H1 (cell line): ENCODE measurements around the gene ZSCAN22. TPM values are rescaled to one million over a fixed set of nuclear protein-coding genes. Genes with fewer than 3 reads are reported as not detected.

Experiments used
- CTCF ChIA-PET: fragments of 300-600 bp; sonication (Branson Sonifier 250); formaldehyde crosslinking; loops from one replicate; lab custom pipeline; 2021; ENCODE audit not compliant: partially characterized antibody; lab: Charles Lee
- POLR2A ChIA-PET: fragments of 300-600 bp; sonication (Branson Sonifier 250); formaldehyde crosslinking; loops from one replicate; lab custom pipeline; 2021; ENCODE audit warnings: inconsistent platforms; ENCODE audit not compliant: partially characterized antibody; lab: Charles Lee
- DNase-seq, 2 experiments: peaks; one replicate each; pipeline versions ENCODE4 v3.0.0 to v3.0.0-alpha.2; 2010 to 2022; ENCODE audit warnings: low spot score in 2 of 2, low read depth in 1 of 2, mixed read lengths in 1 of 2
- FAIRE-seq: peaks from 2 replicates; lab custom pipeline; 2011; peaks lifted over from hg19 to GRCh38; lab: Jason Lieb, UNC
- H2AFZ ChIP-seq: 2 replicates; pipeline ENCODE4 v1.8.1; 2012; ENCODE audit warnings: low read length, inconsistent platforms
- H2AK5ac ChIP-seq: 2 replicates; pipeline ENCODE4 v1.6.1; 2013; ENCODE audit warnings: low read depth, low read length
- H2BK120ac ChIP-seq: replicated peaks from 2 replicates; pipeline ENCODE3; 2013; ENCODE audit warnings: low read depth, low read length, inconsistent platforms
- H2BK12ac ChIP-seq: 2 replicates; pipeline ENCODE4 v1.6.1; 2013; ENCODE audit warnings: low read depth, low read length
- H2BK15ac ChIP-seq: 2 replicates; pipeline ENCODE4 v1.6.1; 2013; ENCODE audit warnings: low read length
- H2BK20ac ChIP-seq: 2 replicates; pipeline ENCODE4 v1.6.1; 2013; ENCODE audit warnings: low read length
- H2BK5ac ChIP-seq: 2 replicates; pipeline ENCODE4 v1.6.1; 2013; ENCODE audit warnings: low read depth, low read length
- H3K14ac ChIP-seq: 2 replicates; pipeline ENCODE4 v1.6.1; 2013; ENCODE audit warnings: inconsistent platforms; ENCODE audit not compliant: insufficient read length
- H3K18ac ChIP-seq: 2 replicates; pipeline ENCODE4 v1.6.1; 2013; ENCODE audit warnings: low read length; ENCODE audit errors: extremely low read depth
- H3K23ac ChIP-seq: 2 replicates; pipeline ENCODE4 v1.6.1; 2013; ENCODE audit warnings: inconsistent platforms; ENCODE audit not compliant: insufficient read length
- H3K23me2 ChIP-seq: 2 replicates; pipeline ENCODE4 v1.6.1; 2013; ENCODE audit warnings: low read depth, low read length
- H3K27ac ChIP-seq: 2 replicates; pipeline ENCODE4 v1.6.1; 2011; ENCODE audit warnings: low read depth, low read length, inconsistent platforms
- H3K27me3 ChIP-seq, 4 experiments: replicated peaks in 1 of 4; 1 replicate in 1 of 4; 2 replicates in 3 of 4; pipeline versions ENCODE4 v1.6.1 to v1.8.1; 2011 to 2013; ENCODE audit warnings: low read length in 3 of 4, mild to moderate bottlenecking in 3 of 4, inconsistent platforms in 2 of 4, mixed read lengths in 2 of 4, moderate library complexity in 1 of 4; ENCODE audit not compliant: control insufficient read depth in 3 of 4, insufficient read depth in 3 of 4; ENCODE audit errors: extremely low read depth in 1 of 4
- H3K36me3 ChIP-seq, 4 experiments: 2 replicates each; pipeline versions ENCODE4 v1.6.1 to v1.8.1; 2011 to 2013; ENCODE audit warnings: mild to moderate bottlenecking in 4 of 4, low read length in 3 of 4, moderate library complexity in 2 of 4, control low read depth in 1 of 4, inconsistent platforms in 1 of 4; ENCODE audit not compliant: insufficient read depth in 4 of 4, control insufficient read depth in 2 of 4
- H3K4ac ChIP-seq: replicated peaks from 2 replicates; pipeline ENCODE3; 2013; ENCODE audit warnings: low read length, low read depth, mixed read lengths, inconsistent platforms; ENCODE audit not compliant: insufficient read length
- H3K4me1 ChIP-seq, 4 experiments: replicated peaks in 1 of 4; 1 replicate in 1 of 4; 2 replicates in 3 of 4; pipeline versions ENCODE4 v1.6.1 to v1.8.1; 2011 to 2013; ENCODE audit warnings: low read length in 3 of 4, inconsistent platforms in 2 of 4, mixed read lengths in 1 of 4; ENCODE audit not compliant: insufficient read depth in 4 of 4, control insufficient read depth in 3 of 4
- H3K4me2 ChIP-seq, 2 experiments: 2 replicates each; pipeline versions ENCODE4 v1.6.1 to v1.8.1; 2011 to 2013; ENCODE audit warnings: low read depth in 2 of 2, low read length in 2 of 2, control low read depth in 1 of 2, inconsistent platforms in 1 of 2, mild to moderate bottlenecking in 1 of 2; ENCODE audit not compliant: insufficient read depth in 1 of 2
- H3K4me3 ChIP-seq, 4 experiments: fragments of 200-600, 300-600 bp in 1 of 4; sonication (generic), shearing (Covaris generic), sonication (Bioruptor Twin) in 1 of 4; 2 replicates each; pipeline versions ENCODE4 v1.5.1 to v1.8.1; 2011 to 2016; ENCODE audit warnings: low read length in 4 of 4, low read depth in 3 of 4, control low read depth in 2 of 4, inconsistent platforms in 2 of 4, mild to moderate bottlenecking in 2 of 4, mixed read lengths in 1 of 4, moderate library complexity in 1 of 4; ENCODE audit not compliant: insufficient read depth in 2 of 4; ENCODE audit errors: extremely low read depth in 1 of 4
- H3K56ac ChIP-seq: replicated peaks from 2 replicates; pipeline ENCODE3; 2013; ENCODE audit warnings: low read depth, mild to moderate bottlenecking, mixed read lengths, low read length, inconsistent platforms; ENCODE audit not compliant: insufficient read length
- H3K79me1 ChIP-seq: 2 replicates; pipeline ENCODE4 v1.6.1; 2013; ENCODE audit warnings: low read depth, low read length, control low read depth
- H3K79me2 ChIP-seq, 2 experiments: 2 replicates each; pipeline versions ENCODE4 v1.6.1 to v1.8.1; 2012 to 2013; ENCODE audit warnings: low read length in 2 of 2, mild to moderate bottlenecking in 2 of 2, inconsistent platforms in 1 of 2; ENCODE audit not compliant: insufficient read depth in 2 of 2, control insufficient read depth in 1 of 2
- H3K9ac ChIP-seq, 4 experiments: replicated peaks in 1 of 4; 1 replicate in 1 of 4; 2 replicates in 3 of 4; pipeline versions ENCODE4 v1.6.1 to v1.8.1; 2011 to 2013; ENCODE audit warnings: low read depth in 3 of 4, low read length in 3 of 4, control low read depth in 2 of 4, mild to moderate bottlenecking in 2 of 4, moderate library complexity in 2 of 4, inconsistent platforms in 1 of 4; ENCODE audit errors: extremely low read depth in 1 of 4
- H3K9me3 ChIP-seq, 2 experiments: 2 replicates each; pipeline versions ENCODE4 v1.6.1 to v1.8.1; 2012 to 2013; ENCODE audit warnings: mild to moderate bottlenecking in 2 of 2, moderate library complexity in 2 of 2, control low read depth in 1 of 2, inconsistent platforms in 1 of 2, low read depth in 1 of 2, low read length in 1 of 2, mixed read lengths in 1 of 2; ENCODE audit not compliant: insufficient read depth in 2 of 2
- H4K20me1 ChIP-seq, 2 experiments: replicated peaks in 1 of 2; 2 replicates each; pipeline versions ENCODE3 to v1.8.1; 2011 to 2013; ENCODE audit warnings: inconsistent platforms in 2 of 2, low read length in 2 of 2, mild to moderate bottlenecking in 1 of 2; ENCODE audit not compliant: insufficient read depth in 2 of 2, control insufficient read depth in 1 of 2
- H4K5ac ChIP-seq: 2 replicates; pipeline ENCODE4 v1.6.1; 2013; ENCODE audit warnings: low read length, low read depth, mixed read lengths, inconsistent platforms; ENCODE audit not compliant: insufficient read length
- H4K8ac ChIP-seq: 2 replicates; pipeline ENCODE4 v1.8.0; 2013; ENCODE audit warnings: mild to moderate bottlenecking, moderate library complexity, low read length, inconsistent platforms; ENCODE audit not compliant: insufficient read depth; ENCODE audit errors: extremely low read depth
- H4K91ac ChIP-seq: replicated peaks from 2 replicates; pipeline ENCODE3; 2013; ENCODE audit warnings: low read length, mixed read lengths, inconsistent platforms; ENCODE audit not compliant: insufficient read length
- ASH2L ChIP-seq: fragments of 200-600, 300-600 bp; sonication (generic); IDR thresholded peaks from one replicate; pipeline ENCODE4 v1.7.1; 2017; ENCODE audit warnings: low read length
- BCL11A ChIP-seq, 2 experiments: IDR thresholded peaks; one replicate each; pipeline ENCODE4 v1.6.1; 2011; ENCODE audit warnings: low read depth in 2 of 2, low read length in 2 of 2, mild to moderate bottlenecking in 2 of 2
- CBX8 ChIP-seq: fragments of 300-800, 300-1000 bp; sonication (generic); IDR thresholded peaks from 2 replicates; pipeline ENCODE4 v1.7.1; 2016; ENCODE audit warnings: low read depth, low read length, borderline replicate concordance
- CTBP2 ChIP-seq: IDR thresholded peaks from 2 replicates; pipeline ENCODE4 v1.7.0; 2011; ENCODE audit warnings: borderline replicate concordance, mild to moderate bottlenecking, moderate library complexity, mixed read lengths, low read length; ENCODE audit not compliant: insufficient read depth, insufficient read length
- MAFK ChIP-seq: IDR thresholded peaks from 2 replicates; pipeline ENCODE4 v1.6.1; 2012; ENCODE audit warnings: low read depth, mild to moderate bottlenecking, improper control_type of control experiment, low read length
- POU5F1 ChIP-seq: IDR thresholded peaks from 2 replicates; pipeline ENCODE4 v1.6.1; 2011; ENCODE audit warnings: low read depth, mild to moderate bottlenecking, low read length, moderate library complexity
- RBBP5 ChIP-seq: IDR thresholded peaks from 2 replicates; pipeline ENCODE4 v1.7.1; 2012; ENCODE audit warnings: low read depth, mild to moderate bottlenecking, inconsistent platforms, low read length, moderate library complexity, borderline replicate concordance
- TCF12 ChIP-seq: IDR thresholded peaks from 2 replicates; pipeline ENCODE4 v1.6.1; 2011; ENCODE audit warnings: low read depth, mild to moderate bottlenecking, low read length
- WGBS, 2 experiments: shearing (Covaris generic) in 1 of 2; methylation state at CpG; one replicate each; pipeline versions ENCODE4 v1.1.6 to v1.1.7; 2013 to 2015; ENCODE audit warnings: low lambda C conversion rate in 2 of 2, mixed read lengths in 2 of 2, inconsistent platforms in 1 of 2, low coverage in 1 of 2, missing lambda C conversion rate in 1 of 2; ENCODE audit not compliant: insufficient replicate concordance in 2 of 2, insufficient coverage in 1 of 2, insufficient read length in 1 of 2; ENCODE audit errors: extremely low coverage in 1 of 2, missing lambda C conversion rate in 1 of 2; 5-methylcytosine and 5-hydroxymethylcytosine counted together
- polyA plus RNA-seq, 7 experiments: library from polyadenylated mRNA; depleted of rRNA in 3 of 7; stranded (reverse) in 5 of 7; unstranded in 2 of 7; fragments of >200 nt in 5 of 7; fragments of 200-250 nt in 2 of 7; gene quantifications; 1 replicate in 5 of 7; 2 replicates in 1 of 7; 4 replicates in 1 of 7; pipeline versions ENCODE4 v1.2.1 to v1.2.3, GENCODE V29; 2011 to 2013; ENCODE audit warnings: missing spikeins in 2 of 7, mixed read lengths in 2 of 7
- total RNA-seq: library from RNA; stranded (reverse); fragmentation: NEBNext Ultra II Directional; extraction: Animal tissue kit (Norgen Biotek cat#: 25700); gene quantifications from 2 replicates; pipeline ENCODE4 v1.2.1, GENCODE V29; 2021
- TF ChIP-seq, protein P1 (sequence below): IDR thresholded peaks from 2 replicates; pipeline ENCODE4 v1.6.1; 2011; ENCODE audit warnings: low read depth, mild to moderate bottlenecking, low read length; ENCODE audit not compliant: insufficient read depth
- TF ChIP-seq, protein P2 (sequence below): IDR thresholded peaks from 2 replicates; pipeline ENCODE4 v1.6.1; 2012; ENCODE audit warnings: low read length, inconsistent platforms

Gene ZSCAN22
- total and polyA plus RNA-seq, 2 of the 8 experiments (the other 6 are each of a cell fraction or from before 2014, with no cell fraction given): 3.2 to 3.3 TPM

DNA sequence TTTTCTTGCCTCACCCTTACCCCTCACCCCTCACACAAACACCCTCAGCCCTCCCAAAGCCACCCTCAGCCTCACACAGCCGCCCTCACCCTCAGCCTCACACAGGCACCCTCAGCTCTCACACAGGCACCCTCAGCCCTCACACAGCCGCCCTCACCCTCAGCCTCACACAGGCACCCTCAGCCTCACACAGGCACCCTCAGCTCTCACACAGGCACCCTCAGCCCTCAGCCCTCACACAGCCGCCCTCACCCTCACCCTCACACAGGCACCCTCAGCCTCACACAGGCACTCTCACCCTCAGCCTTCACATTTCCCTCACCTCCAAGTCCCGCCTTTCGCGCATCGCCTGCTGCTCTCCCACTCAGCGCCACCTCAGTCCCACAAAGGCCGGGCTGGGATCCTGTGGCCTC, 287 bp upstream of the ZSCAN22 start:
- WGBS, 2 experiments: 11% methylated on average over 9 of the region's 9 CpGs; no CpG with 5 or more reads in 1 of the 2 experiments
- H3K56ac ChIP-seq: no peak overlapping the region
- DNase-seq: no peak
- TF ChIP-seq RBBP5: no peak
- TF ChIP-seq CBX8: no peak
- no peak for TF ChIP-seq CTBP2
- no peak for TF ChIP-seq POU5F1
- TF ChIP-seq, protein P1, sequence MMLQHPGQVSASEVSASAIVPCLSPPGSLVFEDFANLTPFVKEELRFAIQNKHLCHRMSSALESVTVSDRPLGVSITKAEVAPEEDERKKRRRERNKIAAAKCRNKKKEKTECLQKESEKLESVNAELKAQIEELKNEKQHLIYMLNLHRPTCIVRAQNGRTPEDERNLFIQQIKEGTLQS: no peak
- TF ChIP-seq, protein P2, sequence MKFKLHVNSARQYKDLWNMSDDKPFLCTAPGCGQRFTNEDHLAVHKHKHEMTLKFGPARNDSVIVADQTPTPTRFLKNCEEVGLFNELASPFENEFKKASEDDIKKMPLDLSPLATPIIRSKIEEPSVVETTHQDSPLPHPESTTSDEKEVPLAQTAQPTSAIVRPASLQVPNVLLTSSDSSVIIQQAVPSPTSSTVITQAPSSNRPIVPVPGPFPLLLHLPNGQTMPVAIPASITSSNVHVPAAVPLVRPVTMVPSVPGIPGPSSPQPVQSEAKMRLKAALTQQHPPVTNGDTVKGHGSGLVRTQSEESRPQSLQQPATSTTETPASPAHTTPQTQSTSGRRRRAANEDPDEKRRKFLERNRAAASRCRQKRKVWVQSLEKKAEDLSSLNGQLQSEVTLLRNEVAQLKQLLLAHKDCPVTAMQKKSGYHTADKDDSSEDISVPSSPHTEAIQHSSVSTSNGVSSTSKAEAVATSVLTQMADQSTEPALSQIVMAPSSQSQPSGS: no peak
- TF ChIP-seq MAFK: no peak
- no peak for TF ChIP-seq TCF12
- TF ChIP-seq ASH2L: no peak
- TF ChIP-seq BCL11A (IDR thresholded peaks at IDR 0.05; ENCODE audit: low read depth in 2 of 2, low read length in 2 of 2): no peak

More for the DNA sequence above, 287 bp upstream of the ZSCAN22 start:
- Histone ChIP-seq H3K79me1 (peaks cover 11% of the 10 kb centered on the region), H3K4me2 (peak overlapping the region; percentile 74 to 95), H3K4me3 (peak overlapping the region; percentile 72 to 98 (median 88)), H3K27ac (peak overlapping the region; percentile 65; the same call in 1 of the 2 replicates), H3K9me3 (no peaks in the 10 kb centered on the region), H2AFZ (peak overlapping the region; percentile 76), H3K79me2 (peaks cover 0 to 15% of the 10 kb centered on the region in 2 experiments; a peak in 2 of 4 replicates), H3K14ac (no peak overlapping the region), H3K18ac (peak overlapping the region; percentile 96), H4K20me1 (peaks cover 0 to 7% of the 10 kb centered on the region in 2 experiments), H2BK20ac (no peak overlapping the region), H3K23me2 (peaks cover 12% of the 10 kb centered on the region), H2BK5ac (peak overlapping the region; percentile 66; the same call in 1 of the 2 replicates), H4K8ac (peak overlapping the region; percentile 6), H3K36me3 (no peaks in the 10 kb centered on the region), H4K91ac (no peak overlapping the region), H3K4ac (peak overlapping the region; percentile 90), H2BK12ac (no peak overlapping the region), H3K4me1 (no peaks in the 10 kb centered on the region), H2BK120ac (no peak overlapping the region), H4K5ac (peak overlapping the region; percentile 82), H2BK15ac (0 out of 2 replicates have a peak overlapping the region, but pooled peaks have one; percentile 76), H2AK5ac (no peak overlapping the region), H3K9ac (peak overlapping the region; percentile 82 to 86 (median 84)), H3K27me3 (0 out of 7 replicates have a peak, but pooled peaks cover 0 to 3% (median 0%) of the 10 kb centered on the region in 4 experiments), H3K23ac (no peak overlapping the region)
- ChIA-PET POLR2A (interaction anchor here (0.6 to 2.1 kb wide), 29 partner anchors 9 to 227 kb away, joined by 3 to 20 read pairs (median 3); partner anchors contain the start of genes ERVK3-1, RPS5, TRIM28 and ZBTB45), CTCF (interaction anchor here (0.7 to 1.2 kb wide), 3 partner anchors 12 to 20 kb away, joined by 3 to 4 read pairs (median 4); no protein-coding TSS in a partner anchor)
- FAIRE-seq: no peak
